Right renal pelvis (tissue), 4 donors: ENCODE data around the gene SLC9A8. TPM values are rescaled to one million over a fixed set of nuclear protein-coding genes. Genes with fewer than 3 reads are reported as not detected.
"Not testable (repeated sequence)": the region's sequence is repeated elsewhere in the genome, so short reads cannot be mapped to it uniquely, and the experiment has no call there.

ENCODE experiments used
- DNase-seq, 4 donors: peaks; one replicate each; pipeline ENCODE4 v3.0.0-alpha.2; 2013; ENCODE audit warnings: low read depth in 4 of 4, low spot score in 3 of 4, missing footprints in 1 of 4
- polyA plus RNA-seq, 4 donors: library from polyadenylated mRNA; unstranded; fragments of 120-200 nt; gene quantifications; one replicate each; pipeline ENCODE4 v1.2.1, GENCODE V29; 2013; ENCODE audit not compliant: insufficient read length in 4 of 4

Gene SLC9A8, protein sequence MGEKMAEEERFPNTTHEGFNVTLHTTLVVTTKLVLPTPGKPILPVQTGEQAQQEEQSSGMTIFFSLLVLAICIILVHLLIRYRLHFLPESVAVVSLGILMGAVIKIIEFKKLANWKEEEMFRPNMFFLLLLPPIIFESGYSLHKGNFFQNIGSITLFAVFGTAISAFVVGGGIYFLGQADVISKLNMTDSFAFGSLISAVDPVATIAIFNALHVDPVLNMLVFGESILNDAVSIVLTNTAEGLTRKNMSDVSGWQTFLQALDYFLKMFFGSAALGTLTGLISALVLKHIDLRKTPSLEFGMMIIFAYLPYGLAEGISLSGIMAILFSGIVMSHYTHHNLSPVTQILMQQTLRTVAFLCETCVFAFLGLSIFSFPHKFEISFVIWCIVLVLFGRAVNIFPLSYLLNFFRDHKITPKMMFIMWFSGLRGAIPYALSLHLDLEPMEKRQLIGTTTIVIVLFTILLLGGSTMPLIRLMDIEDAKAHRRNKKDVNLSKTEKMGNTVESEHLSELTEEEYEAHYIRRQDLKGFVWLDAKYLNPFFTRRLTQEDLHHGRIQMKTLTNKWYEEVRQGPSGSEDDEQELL
- 1 to 10 TPM; 8.1 to 9.8 (median 8.7) TPM for polyA plus RNA-seq

DNA sequence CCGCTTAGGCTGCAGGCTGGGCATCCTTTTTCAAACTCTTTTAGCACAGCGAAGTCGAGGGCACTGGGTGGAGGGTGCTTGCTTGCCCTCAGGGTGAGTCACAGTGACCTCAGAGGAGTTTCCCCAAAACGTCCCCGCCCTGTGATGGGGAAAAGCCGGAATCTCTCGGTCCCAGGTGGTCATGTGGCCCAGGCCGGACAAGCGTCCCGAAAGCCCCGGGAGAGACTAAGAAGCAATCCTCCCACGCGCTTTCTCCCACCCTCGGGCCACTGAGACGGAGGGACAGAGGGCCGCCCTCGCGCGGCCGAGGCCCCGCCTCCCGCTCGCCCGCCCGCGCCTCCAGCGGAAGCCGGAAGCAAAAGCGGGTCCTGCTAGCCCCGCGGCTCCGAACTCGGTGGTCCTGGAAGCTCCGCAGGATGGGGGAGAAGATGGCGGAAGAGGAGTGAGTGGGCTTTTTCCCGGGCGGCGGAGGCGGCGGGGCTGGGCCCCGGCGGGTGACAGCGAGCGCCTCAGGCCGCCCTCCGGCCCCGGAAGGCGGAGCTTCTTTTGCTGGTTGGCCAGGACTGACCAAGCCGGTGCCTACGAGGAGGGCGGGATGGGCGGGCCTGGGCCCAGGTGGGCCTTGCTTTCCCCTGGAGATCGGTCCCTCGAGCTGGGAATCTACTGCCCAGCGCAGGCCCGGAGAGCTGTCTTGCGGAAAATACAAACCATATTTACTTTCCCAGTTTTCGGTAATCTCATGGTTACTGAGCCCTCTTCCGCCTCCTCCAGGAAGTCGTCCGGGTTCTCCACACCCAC lies at the start of gene SLC9A8:
Gene SLC9A8 (plus strand): TSS at position 322 of the 798 bp plus-strand sequence. CDS start 95 bp downstream, at position 417.
- DNase-seq: peak; percentile 74 to 87 (median 83)

DNA sequence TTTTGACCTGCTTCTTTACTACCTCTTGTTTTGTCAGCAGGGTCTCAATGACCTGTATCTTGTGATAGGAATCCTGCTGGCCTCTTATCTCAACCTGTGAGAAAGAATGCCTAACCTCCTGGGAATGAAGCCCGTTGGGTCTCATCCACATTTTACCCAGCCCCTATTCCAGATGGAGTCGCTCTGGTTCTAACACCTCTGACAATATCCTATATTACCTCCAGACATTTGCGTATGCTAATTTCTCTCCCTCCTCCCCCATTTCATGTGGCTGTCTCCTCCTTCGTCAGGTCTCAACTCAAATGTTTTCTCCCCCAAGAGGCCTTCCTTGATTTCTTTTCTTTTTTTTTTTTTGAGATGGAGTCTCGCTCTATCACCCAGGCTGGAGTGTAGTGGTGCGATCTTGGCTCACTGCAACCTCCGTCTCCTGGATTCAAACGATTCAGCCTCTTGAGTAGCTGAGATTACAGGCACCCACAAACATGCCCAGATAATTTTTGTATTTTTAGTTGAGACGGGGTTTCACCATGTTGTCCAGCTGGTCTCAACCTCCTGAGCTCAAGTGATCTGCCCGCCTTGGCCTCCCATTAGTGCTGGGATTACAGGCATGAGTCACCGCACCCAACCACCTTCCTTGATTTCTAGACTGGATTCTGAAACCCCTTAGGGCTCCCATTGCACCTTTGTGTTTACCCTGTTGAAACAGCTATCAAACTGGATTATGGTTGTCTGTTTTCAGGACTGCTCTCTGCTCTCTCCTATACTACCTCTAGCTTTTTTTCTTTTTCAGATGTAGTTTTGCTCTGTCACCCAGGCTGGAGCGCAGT lies 49.5 kb upstream of the SLC9A8 start:
- DNase-seq: no peak

DNA sequence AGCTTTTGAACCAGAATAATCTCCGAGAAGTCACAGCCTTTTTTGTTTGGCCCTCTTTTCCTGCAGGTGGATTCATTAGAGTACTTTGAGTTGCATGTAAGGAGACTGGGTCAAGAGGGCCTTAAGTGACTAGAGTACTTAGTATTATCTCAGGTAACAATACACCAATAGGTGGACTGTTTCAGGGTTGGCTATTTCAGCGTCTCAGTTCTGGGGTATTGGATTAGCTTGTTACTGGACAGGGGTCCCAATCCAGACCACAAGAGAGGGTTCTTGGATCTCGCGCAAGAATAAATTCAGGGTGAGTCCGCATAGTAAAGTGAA lies 47.3 kb upstream of the SLC9A8 start:
- no peak for DNase-seq

DNA sequence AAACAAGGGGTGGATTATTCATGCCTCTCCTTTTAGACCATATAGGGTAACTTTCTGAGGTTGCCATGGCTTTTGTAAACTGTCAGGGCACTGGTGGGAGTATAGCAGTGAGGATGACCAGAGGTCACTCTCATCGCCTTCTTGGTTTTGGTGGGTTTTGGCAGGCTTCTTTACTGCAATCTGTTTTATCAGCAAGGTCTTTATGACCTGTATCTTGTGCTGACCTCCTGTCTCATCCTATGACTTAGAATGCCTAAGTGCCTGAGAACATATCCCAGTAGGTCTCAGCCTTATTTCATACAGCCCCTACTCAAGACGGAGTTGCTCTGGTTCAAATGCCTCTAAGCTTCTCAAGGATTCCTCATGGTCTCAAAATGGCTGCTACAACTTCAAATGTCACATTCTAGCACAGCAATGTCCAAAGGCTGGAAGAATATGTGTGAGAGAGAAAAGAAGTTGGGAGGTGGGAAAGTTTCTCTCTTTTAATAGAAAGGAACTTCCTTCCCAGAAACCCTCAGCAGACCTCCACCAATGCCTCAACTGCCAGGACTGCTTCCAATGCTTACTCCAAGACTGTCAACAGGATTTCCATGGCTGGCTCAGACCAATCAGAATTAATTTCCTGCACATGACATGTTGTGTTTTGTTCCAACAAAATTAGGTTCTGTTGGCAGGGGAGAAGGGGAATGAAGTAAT lies 46.6 kb upstream of the SLC9A8 start:
- no peak for DNase-seq

DNA sequence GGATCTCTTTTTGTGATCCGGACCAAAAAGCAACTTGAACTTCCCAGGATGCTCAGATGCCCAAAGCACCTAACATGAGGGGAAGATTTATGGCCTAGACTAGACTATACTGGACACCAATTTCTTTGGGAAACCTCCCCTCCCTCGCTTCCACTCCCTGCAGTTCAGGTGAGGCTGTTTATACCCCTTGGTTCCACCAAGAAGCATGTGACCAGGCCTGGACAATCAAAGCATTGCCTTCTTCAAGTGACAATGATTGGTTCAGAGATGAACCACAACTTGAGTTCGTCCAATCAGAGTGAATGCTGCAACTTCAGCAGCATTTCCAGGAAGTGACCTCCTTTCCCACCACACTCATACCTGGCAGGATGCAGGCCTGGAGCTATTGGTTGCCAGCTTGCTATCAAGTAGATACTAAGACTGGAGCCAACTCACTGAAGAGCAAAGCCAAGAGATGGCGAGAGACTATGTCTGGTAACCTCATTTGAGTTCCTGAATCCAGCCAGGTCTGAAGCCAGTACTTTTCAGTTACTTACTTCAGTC lies 45.6 kb upstream of the SLC9A8 start:
- DNase-seq: no peak

DNA sequence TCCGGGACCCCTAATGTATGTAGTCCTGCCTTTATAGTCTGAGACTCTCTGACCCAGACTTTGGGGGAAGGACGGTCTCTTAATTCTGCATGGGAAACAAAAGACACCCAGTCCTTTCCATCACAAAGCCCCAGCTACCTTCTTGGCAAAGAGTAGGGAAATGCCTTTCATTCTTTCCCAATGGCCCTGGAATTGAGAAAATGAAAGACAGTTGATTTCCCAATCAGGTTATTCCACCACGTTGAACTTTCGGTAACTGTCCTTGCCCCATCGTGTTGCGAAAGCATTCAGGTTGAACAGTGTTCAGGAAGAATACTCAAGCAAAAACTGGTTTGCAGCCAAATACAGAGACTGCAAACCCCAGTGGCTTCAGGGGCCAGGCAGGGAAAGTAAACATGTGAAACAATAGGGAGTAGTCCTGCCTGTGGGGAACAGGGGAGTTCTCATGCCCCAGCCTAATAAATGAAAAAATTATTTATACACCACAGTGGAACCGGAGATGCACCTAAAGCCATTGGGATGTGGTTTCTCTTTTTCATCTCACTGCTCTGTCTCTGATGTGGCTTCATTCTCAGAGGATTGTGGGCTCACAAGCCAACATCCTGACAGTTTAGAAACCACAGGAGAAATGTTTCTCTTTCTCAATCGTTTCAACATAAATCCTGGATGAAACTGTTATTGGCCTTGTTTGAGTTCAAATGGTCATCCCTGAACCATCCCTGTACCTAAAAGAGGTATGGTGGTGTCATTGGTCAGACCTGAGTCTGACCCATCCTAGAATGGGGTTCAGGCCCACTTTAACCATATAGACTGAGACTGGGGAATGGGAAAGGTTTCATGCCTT lies 44.2 kb upstream of the SLC9A8 start:
- DNase-seq: no peak

DNA sequence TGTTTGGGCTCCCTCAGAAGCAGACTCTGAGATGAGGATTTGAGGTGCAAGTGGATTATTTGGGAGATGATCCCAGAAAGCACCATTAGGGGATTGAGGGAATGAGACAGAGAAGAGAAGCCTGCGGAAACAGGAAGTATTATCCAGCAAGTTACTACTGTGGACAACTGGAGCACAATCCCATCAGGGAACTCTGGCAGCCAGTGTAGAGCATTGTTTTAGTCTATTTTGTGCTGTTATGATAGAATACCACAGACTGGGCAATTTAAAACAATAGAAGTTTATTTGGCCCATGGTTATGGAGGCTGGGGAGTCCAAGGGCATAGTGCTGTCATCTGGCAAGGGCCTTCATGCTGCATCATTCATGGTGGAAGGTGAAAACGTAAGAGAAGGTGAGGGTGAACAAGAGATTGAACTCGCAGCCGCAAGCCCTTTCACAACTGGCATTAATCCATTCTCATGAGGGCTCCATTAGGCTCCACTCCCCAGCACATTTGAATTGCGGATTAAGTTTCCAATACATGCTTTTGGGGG lies 43.5 kb upstream of the SLC9A8 start:
- no peak for DNase-seq

DNA sequence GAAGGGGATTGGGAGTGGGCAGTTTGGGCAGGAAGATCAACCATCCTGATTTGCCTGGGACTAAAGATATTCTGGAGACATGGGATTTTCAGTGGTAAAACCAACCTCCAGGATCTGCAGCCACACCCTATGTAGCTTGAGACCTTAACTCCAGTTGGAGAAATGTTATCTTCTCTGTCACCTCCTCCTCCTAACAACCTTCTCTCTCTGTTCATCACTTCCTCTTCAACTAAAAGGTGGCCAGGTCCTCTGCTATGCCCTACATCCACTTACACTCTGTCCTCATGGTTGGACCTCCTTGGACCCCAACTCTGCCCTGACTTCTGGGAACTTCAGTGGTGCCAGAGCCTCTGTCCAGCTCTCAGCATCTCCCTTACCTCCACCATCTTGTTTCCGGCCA lies 42.0 kb upstream of the SLC9A8 start:
- no peak for DNase-seq

DNA sequence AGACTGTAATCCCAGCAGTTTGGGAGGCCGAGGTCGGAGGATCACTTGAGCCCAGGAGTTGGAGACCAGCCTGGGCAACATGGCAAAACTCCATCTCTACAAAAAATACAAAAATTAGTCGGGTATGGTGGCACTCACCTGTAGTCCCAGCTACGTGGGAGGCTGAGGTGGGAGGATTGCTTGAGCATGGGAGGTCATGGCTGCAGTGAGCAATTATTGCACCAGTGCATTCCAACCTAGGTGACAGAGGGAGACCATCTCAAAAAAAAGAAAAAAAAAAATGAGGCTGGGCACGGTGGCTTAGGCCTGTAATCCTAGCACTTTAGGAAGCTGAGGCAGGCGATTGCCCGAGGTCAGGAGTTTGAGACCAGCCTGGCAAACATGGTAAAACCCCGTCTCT lies 38.4 kb upstream of the SLC9A8 start:
- DNase-seq: not testable (repeated sequence)

DNA sequence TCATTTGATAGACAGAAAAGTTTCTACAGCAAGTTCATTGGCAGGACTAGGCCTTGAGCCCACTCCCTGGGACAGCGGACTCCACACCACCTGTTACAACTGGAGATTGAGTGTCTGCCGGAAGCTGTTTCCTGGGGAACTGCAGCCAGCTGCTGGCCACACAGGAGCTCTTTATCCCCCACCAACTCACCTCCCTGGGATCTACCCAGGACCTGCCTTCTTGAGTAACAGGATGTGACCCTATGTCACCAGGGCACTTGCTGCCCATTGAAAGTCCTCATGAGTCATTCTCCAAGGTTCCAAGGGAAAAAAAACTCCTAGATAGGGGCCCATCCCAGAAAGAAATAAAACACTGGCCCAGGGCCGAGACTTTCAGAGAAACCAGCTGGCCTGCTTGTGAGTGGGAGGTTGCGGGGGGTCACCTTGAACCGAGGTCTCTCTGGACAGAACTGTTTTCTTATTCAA lies 37.4 kb upstream of the SLC9A8 start:
- peak in 1 of 4 donors; percentile 29 for DNase-seq

DNA sequence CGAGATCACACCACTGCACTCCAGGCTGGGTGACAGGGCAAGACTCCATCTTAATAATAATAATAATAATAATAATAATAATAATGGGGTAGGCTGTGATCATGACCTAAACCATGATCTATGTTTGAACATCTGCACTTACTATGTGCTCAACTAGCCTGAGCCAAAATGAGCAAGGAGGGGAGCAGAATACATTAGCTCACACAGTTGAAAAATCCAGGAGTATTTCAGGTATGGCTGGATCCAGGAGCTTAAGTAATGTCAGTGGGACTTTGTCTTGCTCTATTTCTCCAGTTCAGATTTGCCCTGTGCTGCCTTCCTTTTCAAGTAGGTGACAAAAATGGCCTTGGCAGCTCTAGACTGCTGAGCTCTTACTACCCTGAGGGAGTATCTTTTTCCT lies 32.7 kb upstream of the SLC9A8 start:
- DNase-seq: no peak

DNA sequence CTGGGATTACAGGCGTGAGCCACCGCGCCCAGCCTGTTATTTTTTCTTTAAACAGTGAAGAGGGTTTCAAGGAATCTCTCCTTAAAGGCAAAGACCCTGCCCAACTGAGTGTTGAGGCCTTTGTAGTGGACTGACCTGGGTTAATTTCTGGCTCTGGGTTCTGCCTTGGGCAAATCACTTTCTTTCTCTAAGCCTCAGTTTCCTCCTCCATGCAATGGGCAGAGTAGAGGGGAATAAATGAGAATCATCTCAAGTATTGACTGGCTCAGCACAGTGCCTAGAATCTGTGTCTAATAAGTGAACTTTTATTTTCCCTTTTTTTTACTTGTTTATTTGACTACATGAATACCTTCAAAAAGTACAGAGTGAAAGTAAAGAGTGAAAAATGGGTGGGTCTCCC lies 31.0 kb upstream of the SLC9A8 start:
- DNase-seq: no peak

DNA sequence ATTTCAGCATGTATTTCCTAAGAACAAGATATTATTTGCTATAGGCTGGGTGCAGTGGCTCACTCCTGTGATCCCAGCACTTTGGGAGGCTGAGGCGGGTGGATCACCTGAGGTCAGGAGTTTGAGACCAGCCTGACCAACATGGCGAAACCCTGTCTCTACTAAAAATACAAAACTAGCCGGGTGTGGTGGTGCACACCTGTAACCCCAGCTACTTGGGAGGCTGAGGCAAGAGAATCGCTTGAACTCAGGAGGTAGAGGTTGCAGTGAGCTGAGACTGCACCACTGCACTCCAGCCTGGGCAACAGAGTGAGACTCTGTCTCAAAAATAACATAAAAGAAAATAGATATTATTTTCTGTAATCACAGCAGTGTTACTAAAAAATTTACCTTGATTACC lies 30.2 kb upstream of the SLC9A8 start:
- DNase-seq: not testable (repeated sequence)

DNA sequence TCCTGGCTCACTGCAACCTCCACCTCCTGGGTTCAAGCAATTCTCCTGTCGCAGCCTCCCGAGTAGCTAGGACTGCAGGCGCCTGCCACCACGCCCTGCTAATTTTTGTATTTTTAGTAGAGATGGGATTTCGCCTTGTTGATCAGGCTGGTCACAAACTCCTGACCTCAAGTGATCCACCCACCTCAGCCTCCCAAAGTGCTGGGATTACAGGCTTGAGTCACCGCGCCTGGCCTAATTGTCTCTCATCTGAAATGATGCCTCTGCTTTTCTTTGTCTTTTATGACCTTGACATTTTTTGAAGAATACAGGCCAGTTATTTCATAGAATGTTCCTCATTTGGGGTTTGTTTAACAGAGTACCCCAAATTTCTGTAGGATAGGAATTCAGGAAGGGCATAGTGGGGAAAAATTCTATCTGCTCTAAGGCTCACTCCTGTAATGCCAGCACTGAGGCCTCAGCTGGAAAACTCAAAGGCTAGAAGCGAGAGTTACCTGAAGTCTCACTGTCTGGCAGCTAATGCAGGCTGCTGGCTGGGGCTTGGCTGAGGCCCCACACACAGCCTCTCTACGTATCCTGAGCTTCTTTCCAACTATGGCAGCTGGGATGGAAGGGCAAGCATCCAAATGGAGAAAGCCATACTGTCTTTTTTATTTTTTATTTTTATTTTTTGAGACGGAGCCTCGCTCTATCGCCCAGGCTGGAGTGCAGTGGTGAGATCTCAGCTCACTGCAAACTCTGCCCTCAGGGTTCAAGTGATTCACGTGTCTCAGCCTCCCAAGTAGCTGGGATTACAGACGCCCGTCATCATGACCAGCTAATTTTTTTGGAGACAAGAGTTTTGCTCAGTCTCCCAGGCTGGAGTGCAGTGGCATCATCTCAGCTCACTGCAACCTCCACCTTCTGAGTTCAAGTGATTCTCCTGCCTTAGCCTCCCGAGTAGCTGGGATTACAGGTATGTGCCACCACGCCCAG lies 29.3 kb upstream of the SLC9A8 start:
- DNase-seq: not testable (repeated sequence)

DNA sequence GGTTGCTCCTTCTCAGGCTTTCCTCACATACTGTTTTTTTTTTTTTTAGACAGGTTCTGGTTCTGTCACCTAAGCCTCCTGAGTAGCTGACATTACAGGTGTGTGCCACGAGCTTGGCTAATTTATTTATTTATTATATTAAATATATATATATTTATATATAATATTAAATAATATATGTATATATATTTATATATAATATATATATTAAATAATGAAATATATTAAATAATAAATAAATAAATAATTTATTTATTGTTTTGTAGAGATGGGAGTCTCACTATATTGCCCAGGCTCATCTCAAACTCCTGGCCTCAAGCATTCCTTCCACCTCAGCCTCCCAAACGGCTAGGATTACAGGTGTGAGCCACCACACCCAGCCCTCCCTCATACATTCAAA lies 28.3 kb upstream of the SLC9A8 start:
- no peak for DNase-seq

DNA sequence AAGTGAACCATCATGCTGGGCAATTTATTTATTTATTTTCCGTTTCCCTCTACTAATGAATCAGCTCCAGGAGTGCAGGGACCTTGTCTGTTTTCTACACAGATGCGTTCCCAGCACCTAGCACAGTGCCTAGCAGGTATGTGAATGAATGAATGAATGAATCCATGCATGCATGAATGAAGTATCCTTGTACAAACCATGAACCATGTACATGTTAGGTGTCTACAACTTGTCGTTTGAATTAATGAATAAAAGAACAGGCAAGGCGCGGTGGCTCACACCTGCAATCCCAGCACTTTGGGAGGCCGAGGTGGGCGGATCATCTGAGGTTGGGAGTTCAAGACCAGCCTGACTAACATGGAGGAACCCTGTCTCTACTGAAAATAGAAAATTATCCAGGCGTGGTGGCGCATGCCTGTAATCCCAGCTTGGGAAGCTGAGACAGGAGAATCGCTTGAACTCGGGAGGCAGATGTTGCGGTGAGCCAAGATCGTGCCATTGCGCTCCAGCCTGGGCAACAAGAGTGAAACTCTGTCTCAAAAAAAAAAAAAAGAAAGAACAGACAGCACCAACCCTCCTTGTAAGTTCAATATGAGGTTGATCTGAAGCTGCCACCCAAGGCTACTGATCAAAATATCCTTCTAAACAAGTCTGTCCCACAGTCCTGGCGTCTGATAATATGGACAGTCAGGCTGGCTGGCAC lies 27.3 kb upstream of the SLC9A8 start:
- no peak for DNase-seq

DNA sequence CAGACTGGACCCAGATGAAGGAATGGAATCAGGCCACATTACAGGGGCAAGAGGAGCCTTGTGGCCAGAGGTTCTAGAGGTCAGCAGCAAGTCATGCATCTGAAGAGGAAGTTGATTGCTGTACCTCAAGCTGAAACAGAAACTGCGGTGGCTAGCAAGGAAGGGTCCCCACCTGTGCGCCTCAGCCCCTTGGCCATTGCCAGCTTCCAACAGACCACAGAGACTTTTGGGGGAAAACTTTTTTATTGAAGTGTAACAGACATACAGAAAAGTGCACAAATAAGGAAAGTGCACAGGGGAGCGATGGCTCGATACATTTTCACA lies 26.8 kb upstream of the SLC9A8 start:
- DNase-seq: no peak
